Endothelial cell of hepatic sinusoid (primary cell): Measurements from ENCODE around the gene IL20RB.
"Not testable (repeated sequence)": the region's sequence is repeated elsewhere in the genome, so short reads cannot be mapped to it uniquely, and the experiment has no call there.

Experiments
- in situ Hi-C: cut with HindIII; loops from 2 replicates; pipeline ENCODE4 v1.10.0; 2017; ENCODE audit warnings: low sequenced_read_pairs

IL20RB gene

DNA sequence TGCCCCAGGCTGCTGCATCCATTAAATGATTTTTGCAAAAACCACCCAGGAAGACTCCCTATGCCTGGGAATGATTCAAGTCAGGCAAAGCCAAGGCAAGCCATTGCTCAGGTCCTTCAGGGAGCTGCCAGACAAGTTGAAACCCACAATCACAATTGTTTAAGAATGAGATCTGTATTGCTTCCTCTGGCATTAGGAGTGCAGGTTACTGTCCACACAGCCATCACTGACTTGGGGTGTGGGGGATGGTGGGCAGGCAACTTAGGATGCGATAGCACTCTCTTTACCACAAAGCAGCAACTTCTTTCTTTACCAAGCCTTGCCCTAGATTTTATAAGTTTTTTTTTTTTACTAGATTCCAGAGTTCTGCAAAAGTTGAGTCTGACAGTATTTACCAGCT, 15.0 kb upstream of the IL20RB start:
- in situ Hi-C loops = no loop called here

DNA sequence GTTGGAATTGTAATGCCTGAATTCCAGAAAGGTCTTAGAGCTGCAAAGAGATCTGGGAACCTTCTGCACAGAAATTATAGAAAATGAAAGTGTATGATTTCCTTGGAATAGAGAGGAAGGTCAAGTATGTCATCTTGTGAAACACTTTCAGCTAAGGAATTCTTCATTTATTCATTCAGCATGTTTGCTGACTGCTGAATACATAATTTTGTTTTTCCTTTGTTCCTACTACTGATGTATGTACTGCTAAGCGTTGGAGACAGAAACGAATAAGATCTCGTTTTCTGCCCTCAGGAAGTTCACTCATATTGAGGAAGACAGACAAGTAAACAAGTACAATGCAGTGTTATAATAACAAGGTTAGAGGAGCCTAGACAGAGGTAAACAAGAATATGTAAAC, 14.3 kb upstream of the IL20RB start:
- in situ Hi-C loops = no loop called here

DNA sequence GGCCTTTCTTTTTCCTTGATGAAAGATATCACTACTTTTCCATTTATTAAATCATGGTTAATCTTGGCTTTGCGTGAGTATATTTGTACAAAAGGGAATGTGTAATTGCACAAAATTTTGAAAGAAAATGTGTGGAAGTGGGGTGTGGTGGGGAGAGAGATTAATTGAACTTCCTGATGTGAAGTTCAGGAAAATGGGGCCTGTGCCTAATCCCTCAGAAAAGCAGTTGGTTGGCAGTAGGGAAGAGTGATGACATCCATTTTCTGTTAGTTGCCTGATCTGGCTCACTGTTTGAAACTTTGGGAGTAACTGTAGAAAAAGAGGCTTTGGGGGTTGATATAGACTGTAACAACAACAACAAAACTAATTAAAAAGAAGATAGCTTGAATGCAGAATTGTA, 10.8 kb upstream of the IL20RB start:
- in situ Hi-C loops = no loop called here

- in situ Hi-C loops = no loop called here
Measured at GRCh38 chr3:136947477-136947876, 10.3 kb upstream of the IL20RB start.

DNA sequence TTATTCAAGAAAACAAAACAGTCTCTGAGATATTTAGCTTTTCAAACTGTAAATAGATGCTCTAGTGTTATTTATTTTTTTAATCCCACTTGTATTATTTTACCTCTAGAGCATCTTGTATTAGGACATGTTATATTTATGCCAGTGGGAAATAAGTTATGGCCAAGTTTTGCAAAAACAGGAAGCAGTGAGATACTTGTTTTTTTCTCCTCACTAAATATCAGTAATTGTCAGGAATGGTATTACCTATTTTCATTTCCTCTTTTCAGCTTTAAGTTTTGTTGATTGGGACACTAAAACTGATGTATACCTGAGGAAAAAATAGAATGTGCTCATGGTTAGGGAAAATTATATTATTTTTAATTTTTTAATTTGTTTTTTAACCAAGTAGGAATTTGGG, 8.6 kb upstream of the IL20RB start:
- in situ Hi-C loops = no loop called here

- in situ Hi-C loops = no loop called here
Measured at GRCh38 chr3:136949708-136950107, 8.1 kb upstream of the IL20RB start.

GRCh38 chr3:136950623-136951022, 7.2 kb upstream of the IL20RB start:
- in situ Hi-C loops = no loop called here

DNA sequence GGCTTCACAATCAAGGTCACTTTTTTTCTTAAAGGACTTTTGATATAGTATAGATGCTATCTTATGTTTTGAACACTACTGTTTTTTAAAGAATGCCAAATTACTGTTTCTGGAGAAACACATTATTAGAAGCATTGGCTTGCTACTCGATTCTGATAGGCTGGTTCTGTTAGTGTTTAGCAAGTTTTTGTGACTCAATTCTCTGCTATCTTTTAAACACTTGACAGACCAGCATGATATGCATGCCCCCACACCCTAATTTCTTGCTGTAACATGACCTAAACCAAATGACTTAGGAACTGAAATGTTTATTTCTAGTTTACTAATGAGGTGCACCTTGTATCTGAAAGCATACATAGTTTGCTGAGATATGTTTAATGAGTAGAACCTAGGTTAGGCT, 5.5 kb upstream of the IL20RB start:
- in situ Hi-C loops = no loop called here

- in situ Hi-C loops = no loop called here
Measured at GRCh38 chr3:136954251-136954650, 3.5 kb upstream of the IL20RB start.

DNA sequence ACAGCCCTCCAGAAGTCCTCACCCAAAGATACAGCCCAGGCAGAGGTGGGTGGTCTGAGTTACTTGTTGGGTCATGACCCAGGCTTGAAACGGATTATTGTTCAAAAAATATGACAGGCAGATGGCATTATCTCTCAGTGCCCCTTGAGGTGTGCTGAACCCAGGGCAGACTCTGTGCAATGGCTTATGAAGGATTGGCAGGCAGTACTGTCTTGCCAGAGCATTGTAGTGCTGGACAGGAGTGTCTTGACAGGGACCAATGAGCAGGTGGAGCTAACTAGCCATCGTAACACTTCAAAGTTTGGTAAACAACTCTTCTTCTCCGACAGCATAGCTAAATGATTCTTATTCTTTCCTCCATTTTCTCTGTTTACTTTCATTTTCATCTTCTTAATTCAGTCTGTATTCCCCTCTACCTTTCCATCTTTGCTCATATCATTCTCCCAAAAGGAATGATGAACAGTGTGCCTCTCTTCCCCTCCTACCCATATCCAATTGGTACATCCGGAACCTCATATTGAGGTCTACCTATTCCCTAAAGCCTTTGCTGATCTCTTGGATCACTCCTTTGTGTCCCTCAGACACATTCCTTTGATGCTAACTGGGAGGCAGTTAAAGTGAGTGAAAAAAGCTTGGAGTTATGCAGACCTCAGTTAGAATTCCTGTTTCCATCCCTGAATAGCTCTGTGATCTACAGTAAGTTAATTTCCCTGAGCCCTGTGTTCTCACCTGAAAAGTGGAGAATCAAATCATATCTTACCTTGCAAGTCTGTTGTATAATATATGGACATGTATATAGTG, 2.6 kb upstream of the IL20RB start:
- in situ Hi-C loops = loop anchor here (5.0 kb wide), 1 partner anchor 37 kb away; no protein-coding TSS in a partner anchor

DNA sequence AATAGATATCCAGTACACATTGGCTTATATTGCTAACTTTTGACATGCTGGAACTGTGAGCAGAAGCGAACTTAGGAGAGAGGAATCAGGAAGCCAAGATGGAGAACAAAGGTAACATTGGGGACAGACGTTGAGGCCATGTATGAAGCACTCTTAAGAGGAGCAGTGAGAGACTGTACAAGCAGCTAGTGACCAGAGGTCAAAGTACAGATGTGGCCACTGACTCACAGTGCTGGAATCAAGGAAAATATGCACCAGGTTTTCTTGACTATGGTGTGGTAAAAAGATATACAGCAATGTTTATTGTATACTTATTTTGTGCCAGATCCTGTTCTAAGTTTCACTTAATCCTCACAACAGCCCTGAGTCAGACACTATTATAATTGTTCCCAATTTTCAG, 2.0 kb upstream of the IL20RB start:
- in situ Hi-C loops = loop anchor here (5.0 kb wide), 1 partner anchor 36 kb away; no protein-coding TSS in a partner anchor

DNA sequence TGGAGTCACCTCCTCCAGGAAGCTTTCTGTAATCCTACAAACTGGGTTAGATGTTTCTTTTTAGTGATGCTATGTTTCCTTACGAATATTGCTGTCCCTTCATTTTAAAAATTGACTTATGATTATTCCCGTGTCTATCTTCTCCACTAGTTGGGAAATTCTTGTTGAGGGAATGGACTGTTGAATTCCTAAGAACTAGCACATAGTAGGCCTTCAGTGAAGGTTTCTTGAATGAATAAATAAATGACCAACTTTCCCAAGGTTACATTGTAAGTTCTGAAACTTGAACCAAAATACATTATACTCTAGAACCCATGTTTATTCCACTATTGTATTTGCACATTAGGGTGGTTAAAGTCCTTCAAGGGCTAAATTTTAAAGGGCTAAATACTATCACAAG, 812 bp upstream of the IL20RB start:
- in situ Hi-C loops = loop anchor here (5.0 kb wide), 1 partner anchor 35 kb away; no protein-coding TSS in a partner anchor

DNA sequence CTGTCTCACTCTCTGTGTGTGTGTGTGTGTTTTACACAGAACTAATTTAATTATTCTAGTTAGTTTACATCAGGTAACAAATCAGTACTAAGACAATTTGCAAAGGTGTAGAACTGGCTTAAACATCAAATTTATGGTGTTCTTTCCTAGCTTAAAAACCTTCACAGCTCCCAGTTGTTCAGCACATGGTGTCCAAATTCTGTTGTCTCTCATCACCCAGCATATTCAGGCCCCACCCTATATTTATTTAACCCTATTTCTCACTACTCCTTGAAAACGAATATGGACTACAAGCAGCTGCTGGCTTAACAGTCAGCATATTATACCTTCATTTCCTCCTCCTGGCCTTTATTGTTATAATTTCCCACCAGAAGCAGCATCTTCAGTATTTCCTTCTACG, 1.2 kb downstream of the IL20RB start:
- in situ Hi-C loops = loop anchor here (5.0 kb wide), 1 partner anchor 33 kb away; no protein-coding TSS in a partner anchor

- in situ Hi-C loops = loop anchor here (5.0 kb wide), 1 partner anchor 33 kb away; no protein-coding TSS in a partner anchor
Measured at GRCh38 chr3:136959599-136959998, 1.8 kb downstream of the IL20RB start.

DNA sequence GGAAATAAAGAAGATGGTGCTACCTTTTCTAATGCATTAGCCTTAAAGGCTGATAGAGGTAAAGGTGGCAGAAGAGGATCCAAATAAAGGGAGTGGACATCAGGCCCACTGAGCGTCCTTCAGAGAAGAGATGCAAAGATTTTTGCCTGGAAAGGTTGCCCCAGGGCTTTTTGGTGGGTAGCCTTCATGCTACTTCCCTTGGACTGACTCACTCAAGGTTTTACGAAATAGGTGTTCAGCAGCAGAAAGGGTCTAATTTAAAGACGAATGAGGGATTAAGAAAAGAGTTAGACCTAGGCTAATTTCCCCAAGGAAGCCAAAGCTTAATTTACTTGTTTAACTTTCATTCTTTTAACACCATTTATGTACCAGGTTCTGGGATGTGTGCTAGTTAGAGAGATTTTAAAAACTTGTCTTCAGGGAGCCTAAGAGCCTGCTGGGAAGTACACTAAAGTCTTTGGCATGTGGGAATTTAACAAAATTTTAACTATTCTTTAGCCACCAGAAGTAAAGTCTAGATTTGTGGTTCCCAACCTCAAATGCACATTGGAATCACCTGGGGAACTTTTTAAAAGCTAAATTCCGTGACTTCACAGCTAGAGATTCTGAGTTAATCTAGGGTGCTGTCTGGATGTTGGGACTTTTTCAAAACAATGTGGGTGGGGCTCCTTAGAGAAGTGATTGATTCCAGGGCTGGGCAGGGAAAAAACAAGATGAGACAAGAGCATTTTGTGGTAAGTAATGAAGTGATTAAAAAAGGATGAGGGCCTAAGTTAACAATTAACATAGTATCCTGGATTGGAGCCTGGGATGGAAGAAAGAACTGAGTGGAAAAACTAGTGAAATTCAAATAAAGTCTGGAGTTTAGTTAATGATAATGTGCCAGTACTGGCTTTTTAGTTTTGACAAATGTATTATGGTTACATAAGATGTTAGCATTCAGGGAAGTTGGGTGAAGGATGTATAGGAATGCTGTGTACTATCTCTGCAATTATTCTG, 3.4 kb downstream of the IL20RB start:
- in situ Hi-C loops = no loop called here

- in situ Hi-C loops = no loop called here
Measured at GRCh38 chr3:136962927-136963326, 5.1 kb downstream of the IL20RB start.

- in situ Hi-C loops = not testable (repeated sequence)
Measured at GRCh38 chr3:136969539-136969938, 11.8 kb downstream of the IL20RB start.

- in situ Hi-C loops = no loop called here
Measured at GRCh38 chr3:136973352-136973751, 15.6 kb downstream of the IL20RB start.

DNA sequence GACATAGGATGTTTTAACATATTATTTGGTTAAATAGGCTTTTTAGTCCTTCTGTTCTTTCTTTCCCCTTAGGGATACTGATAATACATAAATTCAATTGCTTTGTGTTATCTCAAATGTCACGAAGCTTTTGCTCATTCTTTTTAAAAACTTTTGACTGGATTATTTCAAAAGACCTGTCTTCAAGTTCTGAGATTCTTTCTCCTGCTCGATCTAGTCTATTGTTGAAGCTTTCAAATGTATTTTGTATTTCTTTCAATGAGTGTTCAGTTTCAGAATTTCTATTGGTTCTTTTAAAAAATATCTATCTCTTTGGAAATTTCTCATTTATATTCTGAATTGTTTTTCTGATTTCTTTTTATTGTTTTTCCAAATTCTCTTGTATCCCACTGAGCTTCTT, 16.9 kb downstream of the IL20RB start:
- in situ Hi-C loops = loop anchor here (5.0 kb wide), 1 partner anchor 62 kb away; no protein-coding TSS in a partner anchor

- in situ Hi-C loops = loop anchor here (5.0 kb wide), 1 partner anchor 67 kb away; no protein-coding TSS in a partner anchor
Measured at GRCh38 chr3:136979204-136979603, 21.4 kb downstream of the IL20RB start.

GRCh38 chr3:136979684-136980083, 21.9 kb downstream of the IL20RB start:
- in situ Hi-C loops = loop anchor here (5.0 kb wide), 1 partner anchor 67 kb away; no protein-coding TSS in a partner anchor
